ENCODE data around the gene RPTOR. TPM values are rescaled to one million over a fixed set of nuclear protein-coding genes. Genes with fewer than 3 reads are reported as not detected.

The RPTOR gene
- total RNA-seq, 1 donor: 29.8 TPM

DNA sequence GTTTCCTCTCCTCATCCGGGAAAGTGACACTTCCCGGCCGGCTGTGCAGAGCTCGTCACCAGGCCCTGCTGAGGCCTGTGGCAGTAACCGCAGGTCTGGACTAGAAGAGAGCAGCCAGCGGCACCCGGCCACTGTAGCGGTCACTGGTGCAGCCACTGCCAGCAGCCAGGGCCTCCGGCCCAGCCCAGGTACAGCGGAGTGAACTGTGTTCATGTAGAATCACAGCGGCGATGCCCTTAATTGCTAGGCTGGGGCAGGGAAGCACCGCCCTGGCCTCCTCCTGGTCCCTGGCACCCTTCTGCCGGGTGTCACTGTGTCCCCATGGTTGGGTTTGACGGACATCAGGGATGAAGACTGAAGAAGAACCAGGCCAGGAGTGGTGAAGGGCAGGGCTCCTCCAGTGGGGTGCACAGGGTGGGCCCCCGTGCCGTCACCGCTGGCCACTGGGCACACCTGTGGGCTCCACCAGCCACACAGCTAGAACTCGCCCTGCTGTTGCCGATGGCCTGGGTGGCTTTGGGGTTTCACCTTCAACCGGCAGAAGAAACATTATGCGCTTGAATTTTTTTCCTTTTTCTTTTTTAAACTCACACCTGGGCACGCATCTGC is 281.8 kb downstream of the RPTOR start:
- H3K4me1 ChIP-seq (ENCODE audit: insufficient read depth, low read length): peaks cover 9% of the 10 kb centered on the region
- no peak overlapping the region for H3K4me3 ChIP-seq (ENCODE audit: low read length)
- no peaks in the 10 kb centered on the region for H3K9me3 ChIP-seq (ENCODE audit: low read depth, low read length)
- no peaks in the 10 kb centered on the region for H3K27me3 ChIP-seq (ENCODE audit: insufficient read depth, low read length)

- Histone ChIP-seq H3K9me3 (ENCODE audit: low read depth, low read length) (no peaks in the 10 kb centered on the region), H3K27me3 (ENCODE audit: insufficient read depth, low read length) (no peaks in the 10 kb centered on the region), H3K4me3 (ENCODE audit: low read length) (no peak overlapping the region), H3K4me1 (ENCODE audit: insufficient read depth, low read length) (peaks cover 15% of the 10 kb centered on the region)
Observed at GRCh38 chr17:80826955-80827645, 282.5 kb downstream of the RPTOR start.

GRCh38 chr17:80827646-80828643 is 283.3 kb downstream of the RPTOR start:
- Histone ChIP-seq H3K4me1 (ENCODE audit: insufficient read depth, low read length) (peaks cover 21% of the 10 kb centered on the region), H3K9me3 (ENCODE audit: low read depth, low read length) (no peaks in the 10 kb centered on the region), H3K27me3 (ENCODE audit: insufficient read depth, low read length) (no peaks in the 10 kb centered on the region), H3K4me3 (ENCODE audit: low read length) (no peak overlapping the region)

GRCh38 chr17:80829166-80829813 is 284.7 kb downstream of the RPTOR start:
- Histone ChIP-seq H3K4me3 (ENCODE audit: low read length) (no peak overlapping the region), H3K9me3 (ENCODE audit: low read depth, low read length) (no peaks in the 10 kb centered on the region), H3K27me3 (ENCODE audit: insufficient read depth, low read length) (no peaks in the 10 kb centered on the region), H3K4me1 (ENCODE audit: insufficient read depth, low read length) (peaks cover 29% of the 10 kb centered on the region)

DNA sequence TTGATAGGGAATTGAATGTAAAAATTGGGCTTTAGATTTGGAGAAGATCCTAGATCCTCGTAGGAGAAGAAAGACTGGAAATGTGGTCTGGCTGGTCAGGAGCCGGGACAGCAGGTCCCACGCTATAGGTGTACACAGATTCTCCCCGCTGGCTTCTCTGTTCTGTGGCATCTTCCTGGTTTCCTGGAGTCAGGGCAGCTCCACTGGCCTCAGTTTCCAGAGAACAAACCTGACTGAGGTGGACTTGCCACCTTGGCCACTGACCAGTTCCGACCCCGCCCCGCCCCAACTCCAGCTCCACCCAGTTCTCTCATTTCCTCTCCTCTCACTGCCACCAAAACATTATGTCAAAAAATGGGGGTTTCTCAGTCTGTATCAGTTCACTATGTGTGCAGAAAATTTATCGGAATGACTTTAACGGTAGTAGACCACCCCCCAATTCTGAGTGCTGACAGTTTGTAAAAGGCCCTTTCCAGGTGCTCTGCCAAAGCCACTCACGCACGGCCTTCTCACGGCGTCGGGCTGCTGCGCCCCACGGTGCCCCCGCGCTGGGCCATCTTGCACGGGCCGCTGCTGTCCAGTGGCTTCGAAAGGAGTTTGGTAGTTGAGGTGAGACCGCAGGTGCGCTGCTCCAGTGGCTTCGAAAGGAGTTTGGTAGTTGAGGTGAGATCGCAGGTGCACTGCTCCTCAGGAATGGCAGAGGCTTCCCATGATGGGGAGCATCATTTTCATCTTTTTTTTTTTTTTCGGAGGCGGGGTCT is 285.6 kb downstream of the RPTOR start:
- no peaks in the 10 kb centered on the region for H3K27me3 ChIP-seq (ENCODE audit: insufficient read depth, low read length)
- H3K9me3 ChIP-seq (ENCODE audit: low read depth, low read length): no peaks in the 10 kb centered on the region
- no peak overlapping the region for H3K4me3 ChIP-seq (ENCODE audit: low read length)
- H3K4me1 ChIP-seq (ENCODE audit: insufficient read depth, low read length): peaks cover 29% of the 10 kb centered on the region

GRCh38 chr17:80831491-80831890 is 286.9 kb downstream of the RPTOR start:
- H3K4me3 ChIP-seq (ENCODE audit: low read length): no peak overlapping the region
- H3K27me3 ChIP-seq (ENCODE audit: insufficient read depth, low read length): no peaks in the 10 kb centered on the region
- peaks cover 26% of the 10 kb centered on the region for H3K4me1 ChIP-seq (ENCODE audit: insufficient read depth, low read length)
- H3K9me3 ChIP-seq (ENCODE audit: low read depth, low read length): no peaks in the 10 kb centered on the region

GRCh38 chr17:80832266-80832676 is 287.6 kb downstream of the RPTOR start:
- H3K27me3 ChIP-seq (ENCODE audit: insufficient read depth, low read length): no peaks in the 10 kb centered on the region
- no peaks in the 10 kb centered on the region for H3K9me3 ChIP-seq (ENCODE audit: low read depth, low read length)
- H3K4me3 ChIP-seq (ENCODE audit: low read length): peak overlapping the region; percentile 43
- H3K4me1 ChIP-seq (ENCODE audit: insufficient read depth, low read length): peaks cover 21% of the 10 kb centered on the region

GRCh38 chr17:80832888-80833583 is 288.4 kb downstream of the RPTOR start:
- Histone ChIP-seq H3K4me3 (ENCODE audit: low read length) (peak overlapping the region; percentile 43), H3K9me3 (ENCODE audit: low read depth, low read length) (no peaks in the 10 kb centered on the region), H3K4me1 (ENCODE audit: insufficient read depth, low read length) (peaks cover 20% of the 10 kb centered on the region), H3K27me3 (ENCODE audit: insufficient read depth, low read length) (no peaks in the 10 kb centered on the region)

DNA sequence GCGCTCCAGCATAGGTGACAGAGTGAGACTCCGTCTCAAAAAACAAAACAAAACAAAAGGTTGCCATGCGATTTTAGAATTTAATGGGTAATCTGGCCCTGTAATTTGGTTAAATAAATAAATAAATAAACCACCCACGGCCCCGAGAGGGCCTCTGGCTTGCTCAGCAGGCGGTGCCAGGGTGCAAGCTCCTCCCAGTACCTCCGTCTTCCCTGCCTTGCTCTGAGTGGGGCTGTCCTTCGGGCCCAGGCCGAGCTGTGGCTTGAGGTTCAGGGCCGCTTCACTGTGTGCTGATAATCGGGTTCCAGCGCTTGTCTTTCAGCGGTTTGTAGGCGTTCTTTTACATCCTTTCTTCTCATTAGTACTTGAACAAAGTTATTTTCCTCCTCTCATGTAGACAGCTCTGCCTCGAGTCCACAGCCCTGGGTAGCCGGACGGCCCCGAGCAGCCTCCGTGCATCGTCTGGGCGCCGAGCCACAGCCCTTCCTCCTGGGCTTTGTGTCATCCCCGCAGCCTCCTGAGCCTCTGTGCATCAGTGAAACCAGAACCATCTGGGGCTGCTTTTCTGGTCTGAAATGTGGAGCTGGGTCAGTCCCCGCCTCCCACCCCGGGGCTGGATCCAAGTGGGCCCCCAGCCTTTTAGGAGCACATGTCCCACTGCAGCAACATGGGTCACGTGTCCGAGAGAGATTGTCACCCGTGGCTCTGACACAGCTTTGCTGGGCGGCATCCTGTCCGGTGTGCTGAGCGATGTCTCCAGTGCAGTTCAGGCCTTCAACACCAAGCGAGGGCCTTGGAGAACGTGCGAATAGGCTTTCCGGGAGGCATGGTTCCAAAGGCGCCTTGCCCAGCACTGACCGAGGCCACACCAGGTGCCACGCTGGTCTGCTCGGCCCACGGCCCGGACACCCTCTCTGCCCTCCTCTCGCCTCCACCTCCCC is 289.6 kb downstream of the RPTOR start:
- Histone ChIP-seq H3K9me3 (ENCODE audit: low read depth, low read length) (no peaks in the 10 kb centered on the region), H3K4me1 (ENCODE audit: insufficient read depth, low read length) (peaks cover 20% of the 10 kb centered on the region), H3K27me3 (ENCODE audit: insufficient read depth, low read length) (no peaks in the 10 kb centered on the region), H3K4me3 (ENCODE audit: low read length) (no peak overlapping the region)

DNA sequence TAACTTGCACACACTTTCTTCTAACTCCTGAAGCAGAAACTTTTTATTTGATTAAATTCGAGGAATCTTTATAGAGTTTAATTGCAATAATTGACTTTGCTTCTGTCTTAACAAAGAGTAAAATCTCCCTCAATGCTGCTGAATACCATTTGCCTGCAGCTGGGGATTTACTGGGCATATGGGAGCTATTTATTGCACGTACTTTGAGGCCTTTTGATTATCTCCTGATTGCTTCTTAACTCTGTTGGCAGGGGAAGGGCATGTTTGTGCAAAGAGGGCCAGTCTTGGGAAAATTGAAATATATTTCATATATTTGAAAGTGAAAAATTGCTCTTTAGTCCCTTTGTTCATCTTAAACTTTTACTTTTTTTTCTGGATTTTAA is 290.2 kb downstream of the RPTOR start:
- peaks cover 20% of the 10 kb centered on the region for H3K4me1 ChIP-seq (ENCODE audit: insufficient read depth, low read length)
- H3K9me3 ChIP-seq (ENCODE audit: low read depth, low read length): no peaks in the 10 kb centered on the region
- no peaks in the 10 kb centered on the region for H3K27me3 ChIP-seq (ENCODE audit: insufficient read depth, low read length)
- no peak overlapping the region for H3K4me3 ChIP-seq (ENCODE audit: low read length)

DNA sequence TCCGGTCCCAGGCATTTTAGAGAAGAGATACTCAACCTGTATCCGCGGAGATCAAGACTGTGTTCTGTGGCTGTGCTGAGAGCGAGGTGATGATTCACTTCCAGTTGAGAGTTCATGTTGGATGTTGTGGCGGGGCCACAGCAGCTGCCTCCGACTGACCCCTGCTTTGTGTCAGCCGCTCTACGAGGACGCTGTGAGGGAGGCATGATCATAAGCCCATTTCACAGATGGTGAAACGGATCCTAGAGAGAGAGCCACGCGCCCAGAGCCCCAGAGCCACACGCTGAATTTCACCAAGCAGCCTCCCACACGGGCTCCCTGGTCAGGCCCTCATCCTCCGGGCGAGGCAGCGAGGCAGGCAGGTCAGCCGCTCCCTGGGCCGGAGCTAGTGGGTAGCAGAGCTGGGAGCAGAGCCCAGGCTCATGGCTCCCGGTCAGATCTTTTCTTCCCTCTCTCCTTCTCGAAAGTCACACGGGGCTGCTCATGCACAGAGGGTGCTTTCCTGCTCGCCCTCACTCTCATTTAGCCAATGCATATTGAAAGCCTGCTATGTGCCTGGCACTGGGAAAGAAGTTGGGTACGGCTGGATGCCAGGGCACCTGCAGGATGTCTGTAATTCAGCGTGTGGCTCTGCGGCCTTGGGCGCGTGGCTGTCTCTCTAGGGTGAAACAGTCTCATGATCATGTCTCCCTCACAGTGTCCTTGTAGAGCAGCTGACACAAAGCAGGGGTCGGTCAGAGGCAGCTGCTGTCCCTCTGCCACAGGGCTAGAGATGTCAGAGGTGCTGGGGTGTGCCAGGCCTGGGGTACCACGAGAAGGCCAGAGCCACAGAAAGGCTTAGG is 291.4 kb downstream of the RPTOR start:
- Histone ChIP-seq H3K9me3 (ENCODE audit: low read depth, low read length) (no peaks in the 10 kb centered on the region), H3K4me1 (ENCODE audit: insufficient read depth, low read length) (peaks cover 20% of the 10 kb centered on the region), H3K4me3 (ENCODE audit: low read length) (no peak overlapping the region), H3K27me3 (ENCODE audit: insufficient read depth, low read length) (no peaks in the 10 kb centered on the region)

- Histone ChIP-seq H3K4me1 (ENCODE audit: insufficient read depth, low read length) (peaks cover 19% of the 10 kb centered on the region), H3K4me3 (ENCODE audit: low read length) (no peak overlapping the region), H3K27me3 (ENCODE audit: insufficient read depth, low read length) (no peaks in the 10 kb centered on the region), H3K9me3 (ENCODE audit: low read depth, low read length) (no peaks in the 10 kb centered on the region)
Observed at GRCh38 chr17:80836658-80836965, 292.0 kb downstream of the RPTOR start.
